DND-41 (cell line): ENCODE measurements around the gene ZNF500.

ENCODE experiments used
- ATAC-seq: fragments of 200-7000 bp; cut with Tn5 transposase; 3 replicates; pipeline ENCODE4 v1.9.1; 2021; ENCODE audit warnings: low read depth; ENCODE audit not compliant: insufficient read depth
- DNase-seq: peaks from one replicate; pipeline ENCODE4 v3.0.0-alpha.2; 2020
- H2AFZ ChIP-seq: 2 replicates; pipeline ENCODE4 v1.6.0; 2012; ENCODE audit warnings: low read depth, low read length
- H3K27ac ChIP-seq: 2 replicates; pipeline ENCODE4 v1.5.1; 2012; ENCODE audit warnings: low read length, inconsistent platforms
- H3K27me3 ChIP-seq: fragments of 200-600 bp; sonication (generic); 2 replicates; pipeline ENCODE4 v1.6.0; 2012; ENCODE audit warnings: low read length, mild to moderate bottlenecking, inconsistent platforms; ENCODE audit not compliant: insufficient read depth, poor library complexity
- H3K36me3 ChIP-seq: 2 replicates; pipeline ENCODE4 v1.5.1; 2012; ENCODE audit warnings: low read length, inconsistent platforms; ENCODE audit not compliant: insufficient read depth
- H3K4me1 ChIP-seq: 2 replicates; pipeline ENCODE4 v1.5.1; 2012; ENCODE audit warnings: mild to moderate bottlenecking, low read length; ENCODE audit not compliant: insufficient read depth
- H3K4me2 ChIP-seq: 2 replicates; pipeline ENCODE4 v1.6.0; 2012; ENCODE audit warnings: mild to moderate bottlenecking, moderate library complexity, low read length, inconsistent platforms; ENCODE audit not compliant: insufficient read depth
- H3K4me3 ChIP-seq, 2 experiments: fragments of 200-600 bp in 1 of 2; shearing (Covaris generic) in 1 of 2; 2 replicates each; pipeline ENCODE4 v1.5.1; 2012 to 2016; ENCODE audit warnings: inconsistent platforms in 2 of 2, low read length in 2 of 2, mild to moderate bottlenecking in 2 of 2, low read depth in 1 of 2, moderate library complexity in 1 of 2
- H3K79me2 ChIP-seq: 2 replicates; pipeline ENCODE4 v1.6.0; 2012; ENCODE audit warnings: low read length, inconsistent platforms; ENCODE audit not compliant: insufficient read depth
- H3K9ac ChIP-seq: 2 replicates; pipeline ENCODE4 v1.6.0; 2012; ENCODE audit warnings: low read depth, mild to moderate bottlenecking, inconsistent platforms, low read length, moderate library complexity
- H3K9me3 ChIP-seq: 2 replicates; pipeline ENCODE4 v1.5.1; 2012; ENCODE audit warnings: low read length, moderate library complexity, mild to moderate bottlenecking, inconsistent platforms; ENCODE audit not compliant: insufficient read depth, severe bottlenecking
- H4K20me1 ChIP-seq: 2 replicates; pipeline ENCODE4 v1.6.0; 2012; ENCODE audit warnings: low read length; ENCODE audit not compliant: insufficient read depth
- CTCF ChIP-seq: IDR thresholded peaks from 2 replicates; pipeline ENCODE4 v1.5.1; 2012; ENCODE audit warnings: borderline replicate concordance, low read length, moderate library complexity, mild to moderate bottlenecking; ENCODE audit not compliant: poor library complexity, severe bottlenecking; ENCODE audit errors: extremely low read depth
- EZH2 ChIP-seq: IDR thresholded peaks from 3 replicates; pipeline ENCODE4 v1.6.1; 2012; ENCODE audit warnings: borderline replicate concordance, low read depth, mild to moderate bottlenecking, moderate library complexity, low read length, inconsistent platforms; ENCODE audit not compliant: severe bottlenecking

Gene ZNF500

GRCh38 chr16:4783951-4784336 is 17.0 kb upstream of the ZNF500 start:
- Histone ChIP-seq H3K27me3 (no peaks in the 10 kb centered on the region), H3K4me2 (no peak overlapping the region), H2AFZ (no peak overlapping the region), H3K27ac (no peak overlapping the region), H3K79me2 (no peaks in the 10 kb centered on the region), H3K9me3 (no peaks in the 10 kb centered on the region), H4K20me1 (no peaks in the 10 kb centered on the region), H3K9ac (no peak overlapping the region), H3K36me3 (no peaks in the 10 kb centered on the region), H3K4me1 (no peaks in the 10 kb centered on the region), H3K4me3 (no peak overlapping the region)
- ATAC-seq, result no peak
- DNase-seq, result no peak
- TF ChIP-seq CTCF (no peak), EZH2 (no peak)

DNA sequence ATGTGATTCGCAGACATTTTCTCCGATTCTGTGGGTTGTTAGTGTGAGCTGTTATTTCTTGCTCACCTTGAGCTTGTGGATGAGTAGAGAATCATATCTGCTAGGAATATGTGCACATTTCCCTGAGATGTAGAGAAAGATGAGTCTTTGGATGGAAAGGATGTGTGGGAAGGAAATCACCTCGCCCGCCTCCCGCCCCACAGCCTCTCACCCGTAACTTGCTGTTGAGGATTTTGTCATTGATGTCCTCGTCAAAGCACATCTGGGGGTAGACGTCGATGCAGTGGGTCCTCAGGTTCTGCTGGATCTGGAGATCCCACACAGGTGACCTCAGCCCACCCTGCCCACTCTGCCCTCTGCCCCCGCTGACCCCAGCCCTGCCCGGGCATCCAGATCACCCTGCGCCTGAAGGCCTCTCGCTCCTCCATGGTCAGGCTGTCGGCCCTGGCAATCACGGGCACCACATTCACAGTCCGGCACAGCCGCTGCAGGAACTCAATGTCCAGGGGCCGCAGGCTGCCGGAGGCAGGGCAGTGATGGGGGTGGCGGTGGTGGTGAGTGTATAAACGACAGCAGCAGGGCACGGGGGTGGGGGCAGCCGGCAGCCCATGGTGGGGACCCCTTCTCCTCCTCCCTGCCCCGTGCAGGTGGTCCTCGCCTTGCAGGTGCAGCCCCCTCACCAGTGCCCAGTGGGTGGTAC is 16.4 kb upstream of the ZNF500 start:
- no peak overlapping the region for H2AFZ ChIP-seq
- no peaks in the 10 kb centered on the region for H3K4me1 ChIP-seq
- no peak overlapping the region for H3K4me3 ChIP-seq
- H3K4me2 ChIP-seq, result no peak overlapping the region
- H3K9me3 ChIP-seq, result no peaks in the 10 kb centered on the region
- H3K36me3 ChIP-seq, result no peaks in the 10 kb centered on the region
- no peak for ATAC-seq
- no peak overlapping the region for H3K9ac ChIP-seq
- H3K27ac ChIP-seq, result no peak overlapping the region
- no peaks in the 10 kb centered on the region for H3K79me2 ChIP-seq
- TF ChIP-seq CTCF (no peak), EZH2 (no peak)
- no peaks in the 10 kb centered on the region for H3K27me3 ChIP-seq
- no peaks in the 10 kb centered on the region for H4K20me1 ChIP-seq
- DNase-seq, result no peak

GRCh38 chr16:4780235-4780634 is 13.3 kb upstream of the ZNF500 start:
- H3K4me1 ChIP-seq, result no peaks in the 10 kb centered on the region
- H2AFZ ChIP-seq, result no peak overlapping the region
- H3K4me3 ChIP-seq, result no peak overlapping the region
- H3K36me3 ChIP-seq, result no peaks in the 10 kb centered on the region
- H3K27me3 ChIP-seq, result no peaks in the 10 kb centered on the region
- no peaks in the 10 kb centered on the region for H3K79me2 ChIP-seq
- no peaks in the 10 kb centered on the region for H3K9me3 ChIP-seq
- ATAC-seq, result no peak
- DNase-seq, result no peak
- no peaks in the 10 kb centered on the region for H4K20me1 ChIP-seq
- H3K27ac ChIP-seq, result no peak overlapping the region
- no peak overlapping the region for H3K9ac ChIP-seq
- no peak overlapping the region for H3K4me2 ChIP-seq
- TF ChIP-seq CTCF, result no peak
- TF ChIP-seq EZH2, result no peak
